ENCODE measurements around the gene CD248.
"Not testable (repeated sequence)": the region's sequence is repeated elsewhere in the genome, so short reads cannot be mapped to it uniquely, and the experiment has no call there.

Gene CD248

GRCh38 chr11:66311965-66312548, 4.8 kb downstream of the CD248 start:
- peak; percentile 96 for DNase-seq

- DNase-seq = no peak
Observed at GRCh38 chr11:66311470-66311964, 5.3 kb downstream of the CD248 start.

- DNase-seq = not testable (repeated sequence)
Observed at GRCh38 chr11:66310803-66311440, 5.9 kb downstream of the CD248 start.

GRCh38 chr11:66310324-66310723, 6.5 kb downstream of the CD248 start:
- DNase-seq = no peak

GRCh38 chr11:66309475-66309874, 7.4 kb downstream of the CD248 start:
- no peak for DNase-seq

GRCh38 chr11:66302656-66303055, 14.2 kb downstream of the CD248 start:
- DNase-seq = no peak

- DNase-seq = no peak
Observed at GRCh38 chr11:66299186-66299585, 17.7 kb downstream of the CD248 start.

GRCh38 chr11:66297610-66298009, 19.2 kb downstream of the CD248 start:
- no peak for DNase-seq

GRCh38 chr11:66294626-66295620, 21.9 kb downstream of the CD248 start:
- DNase-seq = no peak

GRCh38 chr11:66293777-66294625, 22.8 kb downstream of the CD248 start:
- DNase-seq = no peak

GRCh38 chr11:66293352-66293751, 23.5 kb downstream of the CD248 start:
- DNase-seq = no peak

- no peak for DNase-seq
Observed at GRCh38 chr11:66292543-66293332, 24.1 kb downstream of the CD248 start.

- no peak for DNase-seq
Observed at GRCh38 chr11:66291706-66292542, 24.9 kb downstream of the CD248 start, which contains the start of gene TMEM151A. TMEM151A (plus strand) TSS chr11:66291894; CDS start chr11:66292014, 120 bp downstream.

- DNase-seq = no peak
Observed at GRCh38 chr11:66291303-66291705, 25.5 kb downstream of the CD248 start.

- DNase-seq = no peak
Observed at GRCh38 chr11:66290330-66290621, 26.6 kb downstream of the CD248 start.

- no peak for DNase-seq
Observed at GRCh38 chr11:66289548-66290329, 27.1 kb downstream of the CD248 start.

GRCh38 chr11:66288671-66289547, 27.9 kb downstream of the CD248 start, which contains the start of gene YIF1A:
YIF1A (minus strand) TSS chr11:66289143; CDS start chr11:66288985, 158 bp downstream.
- peak; percentile 99 for DNase-seq

- no peak for DNase-seq
Observed at GRCh38 chr11:66287889-66288670, 28.8 kb downstream of the CD248 start.
